B cell (primary cell): Measurements from ENCODE around the gene ATP5ME. TPM values are rescaled to one million over a fixed set of nuclear protein-coding genes. Genes with fewer than 3 reads are reported as not detected.

Experiments used
- ATAC-seq: fragments of 200-7000 bp; cut with Tn5 transposase; one replicate; pipeline ENCODE4 v1.10.0; 2021; ENCODE audit warnings: low read depth, mild to moderate bottlenecking, moderate number of reproducible peaks, moderate library complexity
- CTCF ChIA-PET: fragments of 350-600 bp; sonication (Branson Sonifier 250); formaldehyde crosslinking; loops from one replicate; lab custom pipeline; 2021; ENCODE audit warnings: antibody characterized with exemption, inconsistent platforms; lab: Charles Lee
- POLR2A ChIA-PET: fragments of 350-600 bp; sonication (Branson Sonifier 250); formaldehyde crosslinking; loops from one replicate; lab custom pipeline; 2021; ENCODE audit warnings: antibody characterized with exemption; lab: Charles Lee
- DNase-seq: peaks from one replicate; pipeline ENCODE4 v3.0.0; 2013
- H2AFZ ChIP-seq: 2 replicates; pipeline ENCODE4 v1.6.1; 2012; ENCODE audit warnings: mild to moderate bottlenecking, low read depth, low read length; ENCODE audit not compliant: insufficient read depth, poor library complexity, severe bottlenecking
- H3K27ac ChIP-seq, 2 donors: 1 replicate in 1 of 2; 2 replicates in 1 of 2; pipeline ENCODE4 v1.5.1; 2012 to 2013; ENCODE audit warnings: low read length in 2 of 2, mild to moderate bottlenecking in 2 of 2, moderate library complexity in 1 of 2
- H3K27me3 ChIP-seq, 4 experiments: fragments of 200-600 bp in 1 of 4; sonication (generic) in 1 of 4; replicated peaks in 1 of 4; 1 replicate in 2 of 4; 2 replicates in 2 of 4; pipeline versions ENCODE4 v1.6.1 to v1.7.0; 2013 to 2016; ENCODE audit warnings: low read length in 3 of 4, mild to moderate bottlenecking in 2 of 4, mixed read lengths in 1 of 4, moderate library complexity in 1 of 4; ENCODE audit not compliant: insufficient read depth in 4 of 4, control insufficient read depth in 3 of 4; ENCODE audit errors: control extremely low read depth in 1 of 4
- H3K36me3 ChIP-seq, 2 experiments: replicated peaks in 1 of 2; 1 replicate in 1 of 2; 2 replicates in 1 of 2; pipeline versions ENCODE4 v1.6.1 to v1.7.1; 2013; ENCODE audit warnings: low read length in 1 of 2; ENCODE audit not compliant: insufficient read depth in 2 of 2, control insufficient read depth in 1 of 2; ENCODE audit errors: control extremely low read depth in 1 of 2, extremely low read depth in 1 of 2
- H3K4me1 ChIP-seq, 2 donors: fragments of 200-600 bp in 1 of 2; sonication (generic) in 1 of 2; 1 replicate in 1 of 2; 2 replicates in 1 of 2; pipeline versions ENCODE4 v1.5.1 to v1.6.1; 2013 to 2017; ENCODE audit warnings: low read length in 2 of 2; ENCODE audit not compliant: control insufficient read depth in 2 of 2, insufficient read depth in 2 of 2
- H3K4me2 ChIP-seq: replicated peaks from 2 replicates; pipeline ENCODE3; 2012; ENCODE audit warnings: mild to moderate bottlenecking, low read depth, low read length; ENCODE audit not compliant: poor library complexity, severe bottlenecking
- H3K4me3 ChIP-seq, 5 experiments: fragments of 200-600 bp in 1 of 5; sonication (generic) in 1 of 5; 1 replicate in 3 of 5; 2 replicates in 2 of 5; pipeline versions ENCODE4 v1.5.1 to v1.7.0; 2011 to 2016; ENCODE audit warnings: low read length in 4 of 5, mild to moderate bottlenecking in 4 of 5, low read depth in 2 of 5, control low read depth in 1 of 5, moderate library complexity in 1 of 5; ENCODE audit not compliant: insufficient read depth in 1 of 5; ENCODE audit errors: control extremely low read depth in 1 of 5, extremely low read depth in 1 of 5
- H3K79me2 ChIP-seq: fragments of 200-600 bp; sonication (generic); one replicate; pipeline ENCODE4 v1.6.0; 2016; ENCODE audit warnings: low read length; ENCODE audit not compliant: control insufficient read depth, insufficient read depth
- H3K9ac ChIP-seq: fragments of 200-600 bp; sonication (generic); 2 replicates; pipeline ENCODE4 v1.6.1; 2017; ENCODE audit warnings: mild to moderate bottlenecking, low read length, moderate library complexity
- H3K9me3 ChIP-seq, 3 donors: one replicate each; pipeline versions ENCODE4 v1.6.1 to v1.7.1; 2013; ENCODE audit warnings: low read length in 2 of 3; ENCODE audit not compliant: control insufficient read depth in 2 of 3, insufficient read depth in 1 of 3; ENCODE audit errors: control extremely low read depth in 1 of 3
- H4K20me1 ChIP-seq: 2 replicates; pipeline ENCODE4 v1.6.0; 2012; ENCODE audit warnings: mild to moderate bottlenecking, low read length; ENCODE audit not compliant: insufficient read depth, control insufficient read depth, poor library complexity, severe bottlenecking
- H3K27ac Mint-ChIP-seq: one replicate; pipeline ENCODE4 v1.8.0; 2021; ENCODE audit warnings: mixed read lengths
- H3K27me3 Mint-ChIP-seq: one replicate; pipeline ENCODE4 v1.8.0; 2021; ENCODE audit warnings: mixed read lengths
- H3K4me1 Mint-ChIP-seq: one replicate; pipeline ENCODE4 v1.8.0; 2021; ENCODE audit warnings: mixed read lengths
- H3K4me3 Mint-ChIP-seq: one replicate; pipeline ENCODE4 v1.8.0; 2021; ENCODE audit warnings: mixed read lengths
- H3K9me3 Mint-ChIP-seq: one replicate; pipeline ENCODE4 v1.8.0; 2022; ENCODE audit warnings: mixed read lengths; ENCODE audit not compliant: insufficient read depth
- EZH2 ChIP-seq: IDR thresholded peaks from 2 replicates; pipeline ENCODE4 v1.6.1; 2012; ENCODE audit warnings: borderline replicate concordance, low read depth, mild to moderate bottlenecking, moderate library complexity, low read length; ENCODE audit not compliant: insufficient read depth, poor library complexity, severe bottlenecking
- WGBS: methylation state at CpG from one replicate; pipeline ENCODE4 v1.1.5; 2013; ENCODE audit warnings: missing lambda C conversion rate; ENCODE audit not compliant: insufficient coverage; 5-methylcytosine and 5-hydroxymethylcytosine counted together
- intact Hi-C: fragments of 100-400 bp; cut with micrococcal nuclease; formaldehyde crosslinking; loops from one replicate; pipeline ENCODE4 v1.10.0; 2022
- polyA plus RNA-seq: library from polyadenylated mRNA; depleted of rRNA; stranded (reverse); fragments of >200 nt; gene quantifications from 2 replicates; pipeline ENCODE4 v1.2.3, GENCODE V29; 2012
- total RNA-seq, 2 donors: library from RNA; stranded (reverse); fragments of 120-200 nt in 1 of 2; gene quantifications; 1 replicate in 1 of 2; 2 replicates in 1 of 2; pipeline versions ENCODE4 v1.2.3 to v1.2.4, GENCODE V29; 2013 to 2022
- TF ChIP-seq, protein P1 (sequence below): fragments of 200-600 bp; IDR thresholded peaks from one replicate; pipeline ENCODE4 v1.8.0; 2022; ENCODE audit warnings: antibody characterized with exemption, mild to moderate bottlenecking

Gene ATP5ME
- total and polyA plus RNA-seq, 2 donors (not counting 1 experiment from before 2014, with no cell fraction given) = 129 to 153 TPM

GRCh38 chr4:684623-685327 is 10.7 kb upstream of the ATP5ME start:
- POLR2A ChIA-PET = no interaction called here
- Histone ChIP-seq H3K4me3 (no peak overlapping the region), H2AFZ (no peak overlapping the region), H3K4me2 (no peak overlapping the region), H4K20me1 (no peaks in the 10 kb centered on the region), H3K27ac (no peak overlapping the region), H3K9me3 (peaks cover 0 to 10% (median 0%) of the 10 kb centered on the region in 3 donors), H3K9ac (no peak overlapping the region), H3K4me1 (peaks cover 24 to 34% of the 10 kb centered on the region in 2 donors), H3K79me2 (no peaks in the 10 kb centered on the region), H3K27me3 (peaks cover 0 to 17% (median 1%) of the 10 kb centered on the region in 4 experiments), H3K36me3 (no peaks in the 10 kb centered on the region)
- H3K27ac Mint-ChIP-seq = no peak overlapping the region
- H3K27me3 Mint-ChIP-seq = peaks cover 13% of the 10 kb centered on the region
- no peak for ATAC-seq
- intact Hi-C loops = no loop called here
- CTCF ChIA-PET = interaction anchor here (0.8 to 1.9 kb wide), 4 partner anchors 9 to 58 kb away, joined by 3 to 13 read pairs (median 6); no protein-coding TSS in a partner anchor
- TF ChIP-seq EZH2 = no peak
- no peak for DNase-seq
- no peaks in the 10 kb centered on the region for H3K9me3 Mint-ChIP-seq
- WGBS = 90% methylated on average over 21 of the region's 21 CpGs
- peaks cover 18% of the 10 kb centered on the region for H3K4me1 Mint-ChIP-seq
- no peak overlapping the region for H3K4me3 Mint-ChIP-seq

DNA sequence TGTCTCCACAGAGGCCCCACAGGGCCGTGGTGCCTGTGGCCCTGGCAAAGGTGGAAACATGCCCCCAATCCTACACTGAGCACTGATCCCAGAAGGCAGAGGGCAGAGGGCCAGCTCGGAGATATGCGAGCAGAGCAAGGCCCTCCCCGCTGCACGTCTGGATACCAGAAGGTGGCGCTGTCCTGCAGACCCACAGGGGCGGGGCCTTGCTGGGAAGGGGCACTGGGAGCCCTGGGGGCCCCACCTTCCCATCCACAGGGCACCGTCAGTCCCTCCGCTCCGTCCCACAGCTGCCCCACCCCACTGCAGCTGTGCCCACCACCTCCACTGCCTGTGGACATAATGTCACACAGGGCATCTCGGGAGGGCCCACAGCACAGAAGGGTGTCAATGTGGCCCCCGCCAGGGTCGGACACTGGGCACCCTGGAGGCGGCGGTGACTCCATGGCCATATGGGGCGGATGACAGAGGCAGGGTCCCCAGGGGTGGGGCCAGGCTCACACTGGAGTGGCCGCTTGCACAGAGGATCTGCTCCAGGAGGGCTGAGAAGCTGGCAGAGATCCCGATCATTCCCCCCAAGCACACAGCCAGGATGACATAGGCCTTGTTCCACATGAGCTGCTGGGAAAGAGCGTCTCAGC is 10.0 kb upstream of the ATP5ME start:
- ATAC-seq = no peak
- Histone ChIP-seq H4K20me1 (no peaks in the 10 kb centered on the region), H3K4me3 (no peak overlapping the region), H3K4me2 (no peak overlapping the region), H3K27ac (no peak overlapping the region), H3K27me3 (peaks cover 0 to 17% (median 1%) of the 10 kb centered on the region in 4 experiments), H3K36me3 (no peaks in the 10 kb centered on the region), H3K9ac (no peak overlapping the region), H3K4me1 (peaks cover 20 to 27% of the 10 kb centered on the region in 2 donors), H3K79me2 (no peaks in the 10 kb centered on the region), H2AFZ (no peak overlapping the region), H3K9me3 (peaks cover 0 to 10% (median 0%) of the 10 kb centered on the region in 3 donors)
- TF ChIP-seq, protein P1, sequence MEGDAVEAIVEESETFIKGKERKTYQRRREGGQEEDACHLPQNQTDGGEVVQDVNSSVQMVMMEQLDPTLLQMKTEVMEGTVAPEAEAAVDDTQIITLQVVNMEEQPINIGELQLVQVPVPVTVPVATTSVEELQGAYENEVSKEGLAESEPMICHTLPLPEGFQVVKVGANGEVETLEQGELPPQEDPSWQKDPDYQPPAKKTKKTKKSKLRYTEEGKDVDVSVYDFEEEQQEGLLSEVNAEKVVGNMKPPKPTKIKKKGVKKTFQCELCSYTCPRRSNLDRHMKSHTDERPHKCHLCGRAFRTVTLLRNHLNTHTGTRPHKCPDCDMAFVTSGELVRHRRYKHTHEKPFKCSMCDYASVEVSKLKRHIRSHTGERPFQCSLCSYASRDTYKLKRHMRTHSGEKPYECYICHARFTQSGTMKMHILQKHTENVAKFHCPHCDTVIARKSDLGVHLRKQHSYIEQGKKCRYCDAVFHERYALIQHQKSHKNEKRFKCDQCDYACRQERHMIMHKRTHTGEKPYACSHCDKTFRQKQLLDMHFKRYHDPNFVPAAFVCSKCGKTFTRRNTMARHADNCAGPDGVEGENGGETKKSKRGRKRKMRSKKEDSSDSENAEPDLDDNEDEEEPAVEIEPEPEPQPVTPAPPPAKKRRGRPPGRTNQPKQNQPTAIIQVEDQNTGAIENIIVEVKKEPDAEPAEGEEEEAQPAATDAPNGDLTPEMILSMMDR = peak; percentile 47
- no peak for TF ChIP-seq EZH2
- no peaks in the 10 kb centered on the region for H3K9me3 Mint-ChIP-seq
- H3K4me1 Mint-ChIP-seq = peaks cover 20% of the 10 kb centered on the region
- ChIA-PET CTCF (interaction anchor here (0.8 to 1.9 kb wide), 4 partner anchors 9 to 58 kb away, joined by 3 to 13 read pairs (median 6); no protein-coding TSS in a partner anchor), POLR2A (no interaction called here)
- intact Hi-C loops = no loop called here
- no peak overlapping the region for H3K27ac Mint-ChIP-seq
- DNase-seq = peak; percentile 57
- peaks cover 13% of the 10 kb centered on the region for H3K27me3 Mint-ChIP-seq
- 60% methylated on average over 19 of the region's 19 CpGs for WGBS
- no peak overlapping the region for H3K4me3 Mint-ChIP-seq
